Skeletal muscle satellite cell (primary cell): ENCODE results near the gene EEPD1.
"Not testable (repeated sequence)": the region's sequence is repeated elsewhere in the genome, so short reads cannot be mapped to it uniquely, and the experiment has no call there.

Experiments
- H3K27me3 ChIP-seq: 2 replicates; pipeline ENCODE4 v1.7.0; 2013; ENCODE audit warnings: low read length; ENCODE audit not compliant: control insufficient read depth, insufficient read depth
- H3K36me3 ChIP-seq: 2 replicates; pipeline ENCODE4 v1.7.0; 2013; ENCODE audit warnings: mild to moderate bottlenecking, control low read depth, low read length; ENCODE audit not compliant: insufficient read depth
- H3K4me1 ChIP-seq: 2 replicates; pipeline ENCODE4 v1.7.0; 2013; ENCODE audit warnings: low read length; ENCODE audit not compliant: control insufficient read depth, insufficient read depth
- H3K4me2 ChIP-seq: 2 replicates; pipeline ENCODE4 v1.7.0; 2013; ENCODE audit warnings: mild to moderate bottlenecking, low read length
- H3K4me3 ChIP-seq: 2 replicates; pipeline ENCODE4 v1.7.0; 2013; ENCODE audit warnings: low read length
- H3K9ac ChIP-seq: 2 replicates; pipeline ENCODE4 v1.7.0; 2013; ENCODE audit warnings: mild to moderate bottlenecking, low read depth, low read length, moderate library complexity
- H3K9me3 ChIP-seq: replicated peaks from 2 replicates; pipeline ENCODE4 v1.7.0; 2013; ENCODE audit warnings: mild to moderate bottlenecking, control low read depth, low read length

Gene EEPD1

DNA sequence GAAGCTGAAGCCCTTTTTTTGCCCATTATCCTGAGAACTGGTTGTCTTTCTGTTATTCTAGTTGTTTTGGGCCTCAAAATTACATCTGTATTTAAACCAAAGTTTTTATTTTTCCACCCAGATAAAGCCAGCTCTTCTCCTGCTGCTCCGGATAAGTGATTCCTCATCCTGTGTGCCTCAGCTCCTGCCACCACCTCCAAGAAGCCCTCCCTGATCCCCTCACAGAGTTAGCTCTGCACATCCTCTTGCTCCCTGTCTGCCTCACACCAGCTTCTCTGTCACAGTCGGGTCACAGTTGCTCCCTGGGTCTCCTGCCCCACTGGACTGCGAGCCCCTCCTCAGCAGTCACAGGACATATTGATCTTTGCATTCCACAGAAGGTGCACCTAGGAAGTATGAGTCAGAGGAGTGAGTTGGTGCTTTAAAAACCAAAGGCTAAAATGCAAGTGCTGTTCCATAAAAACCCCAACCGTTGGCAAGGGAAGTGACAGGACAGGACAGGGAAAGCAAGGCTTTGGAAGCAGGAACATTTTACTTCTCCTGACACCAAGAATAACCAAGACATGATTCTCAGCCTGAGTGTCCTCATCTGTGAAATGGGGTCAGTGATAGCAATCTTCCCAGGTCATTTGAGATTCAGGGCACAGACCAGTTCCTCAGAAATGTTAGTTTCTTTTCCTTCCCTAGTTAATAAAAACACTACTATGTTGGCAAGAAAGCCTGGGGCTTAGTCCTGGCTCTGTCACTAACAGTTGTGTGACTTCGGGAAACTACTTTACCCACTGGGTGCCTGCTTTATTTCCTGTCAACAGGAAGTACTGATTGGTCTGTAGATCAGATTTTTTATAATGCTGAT is 36.5 kb upstream of the EEPD1 start:
- Histone ChIP-seq H3K4me2 (peak overlapping the region; percentile 89), H3K9ac (peak overlapping the region; percentile 57), H3K27me3 (no peaks in the 10 kb centered on the region), H3K4me3 (peak overlapping the region; percentile 42), H3K4me1 (peaks cover 53% of the 10 kb centered on the region), H3K9me3 (no peaks in the 10 kb centered on the region), H3K36me3 (no peaks in the 10 kb centered on the region)

DNA sequence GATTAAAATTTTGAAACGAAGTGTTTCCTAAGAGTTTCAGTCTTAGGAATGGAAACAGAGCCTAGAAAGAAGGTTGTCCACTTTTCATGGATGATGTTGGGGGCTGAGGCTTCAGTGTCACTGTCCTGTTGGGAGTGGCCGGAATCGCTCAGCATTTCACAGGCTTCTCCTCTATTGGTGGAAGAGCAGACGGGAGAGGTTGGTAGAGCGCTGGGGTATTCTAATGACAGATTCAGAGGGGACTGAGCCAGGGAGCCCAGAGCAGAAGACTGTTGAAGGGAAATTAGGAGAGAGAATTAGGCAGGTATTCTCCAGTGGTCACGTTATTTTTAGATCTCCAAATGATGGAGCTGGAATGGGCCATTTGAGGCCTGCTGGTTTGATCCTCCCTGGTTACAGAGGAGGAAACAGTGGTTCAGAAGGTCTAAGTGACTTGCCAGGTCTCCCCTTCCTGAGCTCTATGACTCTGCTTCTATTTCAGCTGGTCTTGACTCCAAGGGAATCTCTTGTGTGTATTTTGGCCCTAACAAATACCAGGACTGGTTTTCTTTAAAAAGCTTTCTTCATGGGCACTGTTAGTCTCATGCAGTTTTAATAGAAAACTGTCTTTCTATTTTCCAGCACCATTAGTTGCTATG is 35.7 kb upstream of the EEPD1 start:
- Histone ChIP-seq H3K27me3 (no peaks in the 10 kb centered on the region), H3K9me3 (no peaks in the 10 kb centered on the region), H3K4me1 (peaks cover 53% of the 10 kb centered on the region), H3K4me3 (no peak overlapping the region), H3K4me2 (peak overlapping the region; percentile 89), H3K36me3 (no peaks in the 10 kb centered on the region), H3K9ac (peak overlapping the region; percentile 57)

DNA sequence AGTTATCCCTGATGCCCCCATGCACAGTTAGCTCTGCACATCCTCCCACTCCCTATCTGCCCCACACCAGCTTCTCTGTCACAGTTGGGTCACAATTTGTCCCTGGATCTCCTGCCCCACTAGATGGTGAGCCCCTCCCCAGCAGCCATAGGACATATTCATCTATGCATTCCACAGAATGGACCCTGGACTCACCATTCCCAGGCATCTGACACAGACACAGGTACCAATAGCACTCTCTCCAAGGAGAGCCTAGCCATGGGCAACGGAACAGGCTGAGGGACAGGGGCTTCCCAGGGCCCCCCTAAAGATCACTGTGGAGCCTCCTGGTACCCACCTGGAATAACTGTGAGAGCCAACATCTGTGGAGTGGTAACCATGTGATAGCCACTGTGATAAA is 34.7 kb upstream of the EEPD1 start:
- Histone ChIP-seq H3K36me3 (no peaks in the 10 kb centered on the region), H3K9ac (no peak overlapping the region), H3K4me1 (peaks cover 53% of the 10 kb centered on the region), H3K9me3 (no peaks in the 10 kb centered on the region), H3K4me2 (no peak overlapping the region), H3K4me3 (no peak overlapping the region), H3K27me3 (no peaks in the 10 kb centered on the region)

DNA sequence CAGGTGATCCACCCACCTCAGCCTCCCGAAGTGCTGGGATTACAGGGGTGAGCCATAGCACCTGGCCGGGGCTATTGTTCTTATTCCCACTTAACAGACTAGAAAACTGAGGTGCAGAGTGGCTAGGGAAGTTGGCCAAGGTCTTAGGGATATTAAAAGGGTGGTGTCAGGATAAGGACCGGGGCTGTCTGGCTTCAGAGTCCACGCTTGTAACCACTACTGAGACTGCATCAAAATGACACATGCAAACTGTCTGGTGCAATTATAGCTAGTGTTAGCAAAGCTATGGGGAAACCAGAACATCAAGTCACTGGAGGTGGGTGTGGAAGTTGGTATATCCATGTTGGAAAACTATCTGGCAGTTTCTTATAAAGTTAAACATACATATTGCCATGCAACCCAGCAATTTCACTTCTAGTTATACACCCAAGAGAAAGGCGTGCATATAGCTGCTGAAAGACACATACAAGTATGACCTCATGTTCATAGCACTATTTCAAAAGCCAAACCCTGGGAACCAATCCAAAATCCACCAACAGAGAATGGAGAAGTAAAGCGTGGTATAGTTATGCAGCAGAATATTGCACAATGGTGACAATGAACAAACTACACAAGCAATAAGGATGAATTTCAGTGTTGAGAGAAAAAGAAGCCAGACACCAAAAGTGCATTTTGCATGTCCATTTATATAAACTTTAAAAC is 33.9 kb upstream of the EEPD1 start:
- Histone ChIP-seq H3K9ac (no peak overlapping the region), H3K9me3 (no peaks in the 10 kb centered on the region), H3K27me3 (no peaks in the 10 kb centered on the region), H3K4me1 (peaks cover 53% of the 10 kb centered on the region), H3K4me3 (no peak overlapping the region), H3K36me3 (no peaks in the 10 kb centered on the region), H3K4me2 (peak overlapping the region; percentile 48)

DNA sequence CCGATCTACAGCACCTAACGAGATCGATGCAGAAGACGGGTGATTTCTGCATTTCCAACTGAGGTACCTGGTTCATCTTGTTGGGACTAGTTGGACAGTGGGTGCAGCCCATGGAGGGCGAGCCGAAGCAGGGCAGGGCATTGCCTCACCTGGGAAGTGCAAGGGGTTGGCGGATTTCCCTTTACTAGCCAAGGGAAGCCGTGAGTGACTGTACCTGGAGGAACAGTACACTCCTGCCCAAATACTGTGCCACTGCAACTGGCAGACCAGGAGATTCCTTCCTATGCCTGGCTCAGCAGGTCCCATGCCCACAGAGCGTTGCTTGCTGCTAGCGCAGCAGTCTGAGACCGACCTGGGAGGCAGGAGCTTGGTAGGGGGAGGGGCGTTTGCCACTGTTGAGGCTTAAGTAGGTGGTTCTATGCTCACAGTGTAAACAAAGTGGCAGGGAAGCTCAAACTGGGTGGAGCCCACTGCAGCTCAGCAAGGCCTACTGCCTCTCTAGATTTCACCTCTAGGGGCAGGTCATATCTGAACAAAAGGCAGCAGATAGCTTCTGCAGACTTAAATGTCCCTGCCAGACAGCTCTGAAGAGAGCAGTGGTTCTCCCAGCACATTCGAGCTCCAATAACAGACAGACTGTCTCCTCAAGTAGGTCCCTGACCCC is 32.9 kb upstream of the EEPD1 start:
- not testable (repeated sequence) for H3K4me3 ChIP-seq

DNA sequence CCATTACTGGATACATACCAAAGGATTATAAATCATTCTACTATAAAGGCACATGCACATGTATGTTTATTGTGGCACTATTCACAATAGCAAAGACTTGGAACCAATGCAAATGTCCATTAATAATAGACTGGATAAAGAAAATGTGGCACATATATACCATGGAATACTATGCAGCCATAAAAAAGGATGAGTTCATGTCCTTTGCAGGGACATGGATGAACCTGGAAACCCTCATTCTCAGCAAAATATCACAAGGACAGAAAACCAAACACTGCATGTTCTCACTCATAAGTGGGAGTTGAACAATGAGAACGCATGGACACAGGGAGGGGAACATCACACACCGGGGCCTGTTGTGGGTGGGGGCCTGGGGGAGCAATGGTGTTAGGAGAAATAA is 27.4 kb upstream of the EEPD1 start:
- H3K4me2 ChIP-seq, H3K27me3 ChIP-seq, H3K9me3 ChIP-seq, H3K36me3 ChIP-seq, H3K9ac ChIP-seq, H3K4me3 ChIP-seq: not testable (repeated sequence)
- H3K4me1 ChIP-seq, result peaks cover 20% of the 10 kb centered on the region

More for the DNA sequence above, 32.9 kb upstream of the EEPD1 start:
- H3K9me3 ChIP-seq, H3K36me3 ChIP-seq, H3K4me2 ChIP-seq, H3K27me3 ChIP-seq, H3K9ac ChIP-seq: not testable (repeated sequence)
- peaks cover 48% of the 10 kb centered on the region for H3K4me1 ChIP-seq

DNA sequence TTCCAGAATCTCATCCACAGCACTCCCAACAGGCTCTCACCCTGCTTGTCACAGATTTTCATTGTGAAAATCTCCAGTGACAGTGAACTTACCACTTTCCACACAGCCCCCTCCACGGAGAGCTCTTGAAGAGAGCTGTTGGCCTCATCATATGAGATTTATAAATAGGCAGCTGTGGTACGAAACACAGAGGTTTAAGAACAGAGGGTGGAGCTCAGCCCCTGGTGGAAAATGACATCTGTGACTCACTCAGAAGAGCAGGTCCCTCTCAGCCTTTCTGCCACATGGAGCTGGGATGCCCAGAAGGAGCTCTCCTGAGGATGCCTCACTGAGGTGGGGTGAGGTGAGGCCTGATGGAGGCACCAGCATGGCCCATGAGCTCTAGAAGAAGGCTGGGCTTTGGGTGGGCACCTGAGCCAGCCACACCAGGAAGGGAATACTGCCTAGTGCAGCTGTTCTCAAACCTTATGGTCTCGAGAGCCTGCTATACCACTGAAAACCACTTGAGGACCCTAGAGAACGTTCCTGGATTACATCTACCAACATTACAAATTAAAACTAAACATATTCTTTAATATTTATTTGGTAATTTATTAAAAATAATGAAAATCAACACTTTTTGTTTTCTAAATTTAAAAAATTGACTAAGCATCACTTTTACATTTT is 25.8 kb upstream of the EEPD1 start:
- H3K4me3 ChIP-seq, result no peak overlapping the region
- H3K27me3 ChIP-seq, result no peaks in the 10 kb centered on the region
- no peaks in the 10 kb centered on the region for H3K9me3 ChIP-seq

DNA sequence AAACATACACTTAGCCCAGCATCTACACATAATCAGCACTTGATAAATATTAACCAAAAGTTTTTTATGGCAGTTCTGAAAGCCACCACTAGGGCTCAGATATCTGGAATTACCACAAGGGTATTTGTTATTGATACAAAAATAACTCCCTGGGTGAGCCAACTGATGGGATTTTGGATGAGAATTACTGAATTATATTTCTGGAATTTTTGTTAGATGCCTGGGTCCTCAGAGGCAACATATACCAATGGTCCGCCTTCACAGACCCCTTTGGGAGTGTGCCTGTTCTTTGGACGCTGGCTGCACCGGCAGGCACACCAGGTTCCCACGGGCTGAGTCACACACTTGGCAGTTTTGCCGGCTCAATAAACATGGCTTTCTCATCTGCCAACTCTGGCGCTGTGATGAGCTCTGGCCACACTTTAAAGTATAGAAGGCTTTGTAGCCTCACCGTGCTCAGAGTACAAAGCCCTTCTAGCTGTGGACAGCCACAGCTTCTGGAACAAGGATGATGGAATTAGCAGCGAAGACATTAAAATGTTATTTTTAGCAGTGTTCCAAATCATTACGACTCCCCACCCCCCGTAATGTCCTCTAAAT is 24.5 kb upstream of the EEPD1 start:
- H3K4me1 ChIP-seq, result peaks cover 20% of the 10 kb centered on the region
- peak overlapping the region; percentile 74 for H3K4me2 ChIP-seq
- H3K27me3 ChIP-seq, result peaks cover 6% of the 10 kb centered on the region
- H3K9ac ChIP-seq, result peak overlapping the region; percentile 29
- no peaks in the 10 kb centered on the region for H3K9me3 ChIP-seq
- H3K36me3 ChIP-seq, result no peaks in the 10 kb centered on the region
- peak overlapping the region; percentile 39 for H3K4me3 ChIP-seq

More for the DNA sequence above, 25.8 kb upstream of the EEPD1 start:
- H3K4me2 ChIP-seq, result no peak overlapping the region
- no peak overlapping the region for H3K9ac ChIP-seq
- no peaks in the 10 kb centered on the region for H3K36me3 ChIP-seq
- H3K4me1 ChIP-seq, result peaks cover 20% of the 10 kb centered on the region

DNA sequence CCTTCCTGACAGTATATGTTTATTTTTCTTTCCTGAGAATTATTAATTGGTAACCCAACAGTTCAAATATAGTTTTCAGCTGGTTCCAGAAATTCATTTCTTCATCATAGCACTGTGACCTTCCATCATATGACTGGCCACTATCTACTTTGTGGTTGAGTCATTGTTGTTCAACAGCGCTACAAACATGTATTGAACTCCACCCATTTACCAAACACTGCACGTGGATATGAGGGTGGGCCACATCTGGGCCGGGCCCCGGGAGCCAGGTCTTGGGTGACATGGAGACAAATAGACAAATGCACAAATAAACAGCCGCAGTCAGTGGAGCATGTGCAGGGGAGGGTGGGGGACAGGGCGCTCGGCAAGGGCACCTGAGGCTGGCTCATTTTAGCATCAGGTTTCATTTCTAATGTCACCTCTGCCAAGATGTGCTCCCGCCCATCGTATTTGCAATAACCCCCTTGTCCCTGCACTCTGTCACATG is 24.0 kb upstream of the EEPD1 start:
- H3K9me3 ChIP-seq, result no peaks in the 10 kb centered on the region
- peaks cover 6% of the 10 kb centered on the region for H3K27me3 ChIP-seq
- peaks cover 20% of the 10 kb centered on the region for H3K4me1 ChIP-seq
- peak overlapping the region; percentile 29 for H3K9ac ChIP-seq
- no peaks in the 10 kb centered on the region for H3K36me3 ChIP-seq
- peak overlapping the region; percentile 74 for H3K4me2 ChIP-seq
- H3K4me3 ChIP-seq, result peak overlapping the region; percentile 39

DNA sequence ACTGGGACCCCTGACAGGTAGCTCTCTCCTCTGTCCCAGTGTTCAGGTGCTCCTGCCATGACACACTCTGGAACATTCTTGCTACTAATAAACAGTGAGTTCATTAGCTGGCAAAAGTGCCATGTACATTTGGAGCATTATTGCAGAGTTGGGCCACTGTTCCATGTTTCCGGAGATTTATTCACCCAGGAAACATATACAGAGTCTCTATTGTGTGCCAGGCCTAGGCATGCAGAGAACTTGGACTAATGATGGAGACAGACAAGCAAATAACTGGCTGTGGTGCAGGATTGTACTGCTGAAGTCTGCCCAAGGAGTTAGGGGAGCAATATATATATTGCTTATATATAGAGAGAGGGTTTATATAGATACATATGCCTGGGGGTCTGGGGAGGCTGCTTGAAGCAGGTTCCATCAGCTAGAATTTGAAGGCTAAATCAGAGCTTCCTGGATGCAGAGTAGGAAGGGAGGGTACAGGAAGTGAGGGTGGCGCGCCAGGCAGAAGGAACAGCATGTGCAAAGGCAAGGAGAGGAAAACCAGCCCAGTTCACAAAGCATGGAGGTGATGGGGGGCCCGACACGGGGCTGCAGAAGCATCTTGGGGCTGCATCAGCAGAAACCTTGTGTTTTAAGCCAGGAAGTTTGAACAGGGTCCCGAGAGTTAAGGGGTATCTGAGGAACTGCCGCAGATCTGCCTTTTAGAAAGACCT is 22.7 kb upstream of the EEPD1 start:
- Histone ChIP-seq H3K9me3 (no peaks in the 10 kb centered on the region), H3K4me1 (peaks cover 20% of the 10 kb centered on the region), H3K9ac (no peak overlapping the region), H3K4me2 (no peak overlapping the region), H3K4me3 (no peak overlapping the region), H3K36me3 (no peaks in the 10 kb centered on the region), H3K27me3 (peaks cover 6% of the 10 kb centered on the region)
